ENCODE results near the gene KCNQ1. TPM values are rescaled to one million over a fixed set of nuclear protein-coding genes. Genes with fewer than 3 reads are reported as not detected.

Gene KCNQ1
- total RNA-seq, 4 donors from 2014 or later = 0.81 to 2.2 (median 1.6) TPM

- WGBS, 2 donors = 89 to 96% methylated on average over 12 of the region's 12 CpGs
- no peak for DNase-seq (ENCODE audit: low spot score in 2 of 2)
- TF ChIP-seq POLR2A (IDR thresholded peaks at IDR 0.05) (no peak), CTCF (IDR thresholded peaks at IDR 0.05) (no peak)
- no peak overlapping the region for H3K4me3 ChIP-seq (ENCODE audit: low read depth, poor library complexity, severe bottlenecking)
- intact Hi-C loops (cut with DNase I; ENCODE audit: low total_unique reads) = no loop called here
Measured at GRCh38 chr11:2548596-2548995, 103.8 kb downstream of the KCNQ1 start.

- 97% methylated on average over 6 to 7 of the region's 7 CpGs for whole genome bisulfite sequencing, 2 donors
- TF ChIP-seq CTCF (IDR thresholded peaks at IDR 0.05) (no peak), POLR2A (IDR thresholded peaks at IDR 0.05) (no peak)
- H3K4me3 ChIP-seq (ENCODE audit: low read depth, poor library complexity, severe bottlenecking) = no peak overlapping the region
- no peak for DNase-seq (ENCODE audit: low spot score in 2 of 2)
- intact Hi-C loops (cut with DNase I; ENCODE audit: low total_unique reads) = no loop called here
Measured at GRCh38 chr11:2549080-2549479, 104.3 kb downstream of the KCNQ1 start.

GRCh38 chr11:2549491-2549875 lies 104.7 kb downstream of the KCNQ1 start:
- H3K4me3 ChIP-seq (ENCODE audit: low read depth, poor library complexity, severe bottlenecking) = no peak overlapping the region
- TF ChIP-seq POLR2A (IDR thresholded peaks at IDR 0.05) (no peak), CTCF (IDR thresholded peaks at IDR 0.05) (no peak)
- DNase-seq (ENCODE audit: low spot score in 2 of 2) = no peak
- 90% methylated on average over 8 to 9 of the region's 13 CpGs for WGBS, 2 donors
- intact Hi-C loops (cut with DNase I; ENCODE audit: low total_unique reads) = no loop called here

DNA sequence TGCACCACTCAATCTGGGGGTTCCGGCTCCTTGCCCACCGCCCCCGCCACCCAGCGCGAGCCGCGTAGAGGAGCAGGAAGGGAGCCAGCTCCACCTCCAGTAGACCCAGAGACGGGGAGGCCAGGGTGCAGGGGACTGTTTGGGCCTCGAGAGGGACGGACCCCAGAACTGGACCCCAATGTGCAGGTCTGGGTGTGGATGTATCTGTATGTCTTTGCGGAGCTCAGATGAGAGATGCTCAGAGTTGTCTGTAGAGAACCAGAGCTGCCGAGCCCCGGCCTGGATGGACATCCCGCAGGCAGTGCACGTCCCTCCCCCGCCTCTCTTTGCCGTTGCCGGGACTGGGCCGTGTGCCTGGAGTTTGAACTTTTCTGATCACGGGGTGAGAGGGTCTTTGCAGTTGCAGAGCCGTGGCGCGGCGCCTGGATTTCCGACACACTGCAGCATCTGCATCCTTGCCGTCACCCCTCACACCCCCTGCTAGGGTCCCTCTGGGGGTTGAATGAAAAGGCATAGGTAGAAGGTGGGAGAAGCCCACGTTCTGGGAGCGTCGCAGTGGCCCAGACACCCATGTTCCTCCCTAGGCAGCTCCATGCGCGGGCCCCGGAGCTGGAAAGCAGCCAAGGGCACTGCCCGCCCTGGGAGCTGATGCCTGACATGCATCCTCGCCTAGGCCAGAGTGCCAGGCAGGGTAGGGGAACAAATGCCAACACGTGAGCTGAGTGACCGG lies 105.2 kb downstream of the KCNQ1 start:
- intact Hi-C loops (cut with DNase I; ENCODE audit: low total_unique reads) = loop anchor here (10.0 kb wide), 1 partner anchor 125 kb away; no protein-coding TSS in a partner anchor
- no peak overlapping the region for H3K4me3 ChIP-seq (ENCODE audit: low read depth, poor library complexity, severe bottlenecking)
- WGBS, 2 donors = 73 to 84% methylated on average over 29 to 34 of the region's 36 CpGs
- no peak for DNase-seq (ENCODE audit: low spot score in 2 of 2)
- TF ChIP-seq CTCF (IDR thresholded peaks at IDR 0.05) (no peak), POLR2A (IDR thresholded peaks at IDR 0.05) (no peak)

DNA sequence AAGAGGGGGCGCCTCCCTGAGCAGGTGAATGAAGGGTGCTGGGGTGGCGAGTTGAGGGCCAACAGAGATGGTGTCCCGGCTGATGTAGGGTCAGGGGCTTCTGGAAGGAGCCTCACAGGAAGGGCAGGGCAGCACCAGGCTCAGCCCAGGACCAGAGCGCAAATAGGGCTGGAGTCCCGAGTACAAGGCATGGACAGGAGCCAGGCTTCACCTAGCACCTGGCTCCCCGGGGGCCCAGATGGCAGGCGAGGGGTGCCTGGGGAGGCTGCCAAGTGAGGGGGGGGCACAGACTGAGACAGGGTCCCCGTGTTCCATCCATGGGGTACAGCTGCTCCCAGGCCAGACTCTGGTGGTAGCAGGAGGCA lies 105.8 kb downstream of the KCNQ1 start:
- DNase-seq (ENCODE audit: low spot score in 2 of 2) = no peak
- intact Hi-C loops (cut with DNase I; ENCODE audit: low total_unique reads) = loop anchor here (10.0 kb wide), 1 partner anchor 124 kb away; no protein-coding TSS in a partner anchor
- TF ChIP-seq CTCF (IDR thresholded peaks at IDR 0.05) (no peak), POLR2A (IDR thresholded peaks at IDR 0.05) (no peak)
- no peak overlapping the region for H3K4me3 ChIP-seq (ENCODE audit: low read depth, poor library complexity, severe bottlenecking)
- 80 to 81% methylated on average over 8 of the region's 8 CpGs for WGBS, 2 donors

GRCh38 chr11:2551131-2551530 lies 106.3 kb downstream of the KCNQ1 start:
- DNase-seq (ENCODE audit: low spot score in 2 of 2) = no peak
- 92% methylated on average over 12 of the region's 12 CpGs for WGBS, 2 donors
- no peak for TF ChIP-seq POLR2A (IDR thresholded peaks at IDR 0.05)
- no peak for TF ChIP-seq CTCF (IDR thresholded peaks at IDR 0.05)
- intact Hi-C loops (cut with DNase I; ENCODE audit: low total_unique reads) = loop anchor here (10.0 kb wide), 1 partner anchor 124 kb away; no protein-coding TSS in a partner anchor
- H3K4me3 ChIP-seq (ENCODE audit: low read depth, poor library complexity, severe bottlenecking) = no peak overlapping the region

Data from lower leg skin (tissue), 4 donors.